Vagina (tissue), 2 donors: ENCODE results near the gene IMMP2L.

ENCODE experiments used
- POLR2A ChIP-seq, 2 donors: fragments of 450-650 bp; IDR thresholded peaks; one replicate each; pipeline ENCODE4 v1.6.1; 2017; ENCODE audit warnings: antibody characterized with exemption in 2 of 2, mild to moderate bottlenecking in 2 of 2, moderate library complexity in 2 of 2
- TF ChIP-seq, protein P1 (sequence below), 3 experiments: fragments of 450-650 bp in 2 of 3; fragments of 200-600 bp in 1 of 3; sonication (generic) in 1 of 3; IDR thresholded peaks; one replicate each; pipeline ENCODE4 v1.5.1; 2017 to 2019; ENCODE audit warnings: antibody characterized with exemption in 3 of 3, mild to moderate bottlenecking in 2 of 3, moderate library complexity in 2 of 3

- no peak for TF ChIP-seq POLR2A (IDR thresholded peaks at IDR 0.05)
- TF ChIP-seq, protein P1, sequence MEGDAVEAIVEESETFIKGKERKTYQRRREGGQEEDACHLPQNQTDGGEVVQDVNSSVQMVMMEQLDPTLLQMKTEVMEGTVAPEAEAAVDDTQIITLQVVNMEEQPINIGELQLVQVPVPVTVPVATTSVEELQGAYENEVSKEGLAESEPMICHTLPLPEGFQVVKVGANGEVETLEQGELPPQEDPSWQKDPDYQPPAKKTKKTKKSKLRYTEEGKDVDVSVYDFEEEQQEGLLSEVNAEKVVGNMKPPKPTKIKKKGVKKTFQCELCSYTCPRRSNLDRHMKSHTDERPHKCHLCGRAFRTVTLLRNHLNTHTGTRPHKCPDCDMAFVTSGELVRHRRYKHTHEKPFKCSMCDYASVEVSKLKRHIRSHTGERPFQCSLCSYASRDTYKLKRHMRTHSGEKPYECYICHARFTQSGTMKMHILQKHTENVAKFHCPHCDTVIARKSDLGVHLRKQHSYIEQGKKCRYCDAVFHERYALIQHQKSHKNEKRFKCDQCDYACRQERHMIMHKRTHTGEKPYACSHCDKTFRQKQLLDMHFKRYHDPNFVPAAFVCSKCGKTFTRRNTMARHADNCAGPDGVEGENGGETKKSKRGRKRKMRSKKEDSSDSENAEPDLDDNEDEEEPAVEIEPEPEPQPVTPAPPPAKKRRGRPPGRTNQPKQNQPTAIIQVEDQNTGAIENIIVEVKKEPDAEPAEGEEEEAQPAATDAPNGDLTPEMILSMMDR (IDR thresholded peaks at IDR 0.05): no peak
Observed at GRCh38 chr7:110856704-110857103, 705.6 kb downstream of the IMMP2L start.
